COLO668 (cell line): Measurements from ENCODE around the gene NPTX1.

Experiments
- DNase-seq: peaks from one replicate; lab custom pipeline; 2025; ENCODE audit not compliant: unreplicated experiment; lab: John Stamatoyannopoulos, UW

NPTX1 gene

DNA sequence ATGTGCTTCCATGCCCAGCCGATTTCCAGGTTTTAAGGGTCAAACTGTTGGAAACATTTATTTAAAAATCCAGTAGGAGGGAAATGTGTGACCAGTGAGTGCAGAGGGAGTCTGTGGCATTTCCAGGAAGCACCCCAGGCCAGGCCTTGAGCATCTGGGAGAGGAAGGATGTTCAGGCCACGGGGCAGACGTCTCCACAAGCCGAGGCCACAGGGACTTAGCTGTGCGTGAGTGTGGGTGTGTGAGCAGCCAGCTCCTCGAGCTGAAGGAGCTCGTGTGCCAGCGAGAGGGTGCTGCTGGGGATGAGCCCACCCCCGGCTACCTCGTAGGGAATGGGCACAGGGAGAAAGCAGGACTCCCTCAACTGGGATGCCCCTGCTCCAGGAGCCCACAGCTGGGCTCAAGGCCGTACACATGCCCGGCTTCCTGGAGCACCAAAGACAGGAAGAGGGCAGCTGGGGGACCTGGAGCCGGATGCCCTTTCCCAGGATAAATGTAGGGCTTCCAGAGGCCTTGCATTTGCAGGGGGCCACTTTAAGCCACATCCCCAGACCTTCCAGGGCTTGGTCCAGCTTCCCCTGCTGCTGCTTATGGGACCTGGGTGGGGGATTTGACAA lies 12.5 kb downstream of the NPTX1 start:
- DNase-seq: no peak

DNA sequence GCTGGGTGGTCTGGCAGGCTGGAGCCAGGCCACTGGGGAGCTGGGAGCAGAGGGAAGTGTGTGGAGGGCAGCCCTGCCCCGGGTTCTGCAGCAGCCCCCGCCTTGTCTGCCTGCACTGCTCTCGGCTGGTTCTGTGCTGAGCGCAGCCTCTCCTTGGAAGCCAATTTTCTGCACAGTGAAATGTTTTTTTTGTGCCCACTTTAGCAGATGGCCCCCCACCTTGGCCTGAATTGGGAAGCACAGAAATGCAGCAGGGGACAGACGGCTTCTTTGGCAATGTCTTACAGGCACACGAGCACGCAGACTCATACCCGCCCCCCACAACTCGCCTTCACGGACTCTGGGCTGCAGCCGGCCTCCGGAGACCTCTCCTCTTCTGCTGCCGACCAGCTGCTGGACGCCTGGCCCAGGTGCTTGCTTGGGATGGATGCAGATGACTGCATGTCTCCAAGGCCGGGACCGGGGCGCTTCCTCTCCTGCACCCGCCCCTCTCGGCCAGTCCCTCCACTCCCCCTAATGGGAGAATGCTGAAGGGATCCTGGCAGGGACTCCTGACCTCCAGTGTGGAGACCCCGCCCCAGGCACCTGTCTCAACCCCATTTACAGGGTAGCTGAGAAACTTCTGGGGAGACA lies 14.8 kb downstream of the NPTX1 start:
- DNase-seq: no peak

DNA sequence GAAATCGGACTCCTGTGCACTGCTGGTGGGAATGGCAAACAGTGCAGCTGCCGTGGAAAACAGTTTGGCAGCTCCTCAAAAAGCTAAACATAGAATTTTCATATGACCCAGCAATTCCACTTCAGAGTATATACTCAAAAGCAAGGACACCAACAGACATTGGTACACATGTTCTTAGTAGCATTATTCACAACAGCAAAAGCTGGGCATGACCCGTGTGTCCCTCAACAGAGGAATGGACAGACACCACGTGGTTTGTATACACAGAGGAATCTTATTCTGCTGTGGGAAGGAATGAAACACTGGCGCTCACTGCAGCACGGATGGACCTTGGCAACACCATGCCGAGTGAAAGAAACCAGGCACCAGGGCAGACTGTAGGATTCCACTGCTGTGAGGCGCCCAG lies 16.0 kb downstream of the NPTX1 start:
- no peak for DNase-seq

DNA sequence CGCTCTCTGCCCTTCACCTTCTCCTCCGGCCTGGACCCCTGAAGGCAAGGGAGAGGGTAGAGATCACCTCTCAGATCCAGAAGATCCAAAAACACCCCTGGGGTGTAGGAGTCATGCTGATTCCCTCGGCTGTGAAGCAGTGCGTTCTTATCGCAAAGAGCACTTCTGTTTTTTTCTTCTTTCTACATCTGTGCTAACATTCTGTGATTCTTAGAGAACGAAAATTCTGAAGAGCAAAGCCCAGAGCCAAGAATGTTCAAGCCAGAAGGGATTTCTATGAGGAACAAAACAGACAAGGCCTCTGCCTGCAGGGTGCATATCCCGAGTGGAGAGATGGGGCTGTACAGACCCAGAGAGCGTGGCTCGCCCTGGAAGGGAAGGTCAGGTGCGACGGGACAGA lies 17.2 kb downstream of the NPTX1 start:
- DNase-seq: no peak

DNA sequence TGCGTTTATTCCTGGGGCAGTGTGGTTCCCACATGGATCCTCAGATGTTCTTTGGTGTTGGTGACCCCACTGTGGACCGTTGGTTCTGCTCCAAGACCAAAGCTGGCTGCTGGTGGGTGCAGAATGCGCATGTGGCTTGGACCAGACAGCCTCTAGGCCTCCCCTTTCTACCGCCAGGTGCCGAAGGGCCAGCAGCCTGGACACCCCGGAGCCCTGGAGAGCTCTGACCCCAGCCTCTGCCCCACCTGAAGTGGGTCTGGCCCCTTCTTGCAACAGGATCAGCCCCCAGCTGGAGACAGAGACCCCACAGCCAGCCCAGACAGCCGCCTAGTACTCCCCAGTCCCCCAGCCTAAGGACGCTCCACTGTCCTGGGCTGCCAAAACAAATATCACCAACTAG lies 18.4 kb downstream of the NPTX1 start:
- no peak for DNase-seq

DNA sequence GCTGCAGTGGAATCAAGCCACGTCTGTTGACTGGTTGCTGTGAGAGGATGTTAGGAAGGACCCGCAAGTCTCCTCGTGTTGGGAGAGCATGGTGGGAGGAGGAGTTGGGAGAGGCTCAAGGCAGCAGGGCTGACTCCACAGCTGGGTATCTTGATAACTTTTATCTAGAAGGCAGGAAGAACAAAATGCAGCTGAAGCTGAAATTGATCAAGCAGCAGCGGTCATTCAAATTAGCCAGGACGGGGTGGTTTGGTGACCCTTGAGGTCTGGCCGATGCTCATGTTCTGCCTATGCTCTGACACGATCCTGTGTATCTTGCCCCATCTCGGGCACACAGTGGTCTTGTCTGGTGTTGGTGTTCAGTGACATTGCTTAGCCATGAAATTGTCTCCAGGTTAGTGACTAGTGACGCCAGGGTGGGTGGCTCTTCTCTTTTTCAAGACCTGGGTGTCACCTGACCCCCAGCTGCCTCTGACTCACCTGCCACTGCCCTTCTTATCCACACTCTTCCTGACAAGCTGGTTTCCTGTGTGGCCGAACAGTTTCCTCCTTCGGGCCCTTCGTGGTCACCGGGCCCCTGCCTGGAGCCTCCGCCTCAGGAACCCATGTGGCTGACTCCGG lies 19.1 kb downstream of the NPTX1 start:
- DNase-seq: peak; percentile 5

DNA sequence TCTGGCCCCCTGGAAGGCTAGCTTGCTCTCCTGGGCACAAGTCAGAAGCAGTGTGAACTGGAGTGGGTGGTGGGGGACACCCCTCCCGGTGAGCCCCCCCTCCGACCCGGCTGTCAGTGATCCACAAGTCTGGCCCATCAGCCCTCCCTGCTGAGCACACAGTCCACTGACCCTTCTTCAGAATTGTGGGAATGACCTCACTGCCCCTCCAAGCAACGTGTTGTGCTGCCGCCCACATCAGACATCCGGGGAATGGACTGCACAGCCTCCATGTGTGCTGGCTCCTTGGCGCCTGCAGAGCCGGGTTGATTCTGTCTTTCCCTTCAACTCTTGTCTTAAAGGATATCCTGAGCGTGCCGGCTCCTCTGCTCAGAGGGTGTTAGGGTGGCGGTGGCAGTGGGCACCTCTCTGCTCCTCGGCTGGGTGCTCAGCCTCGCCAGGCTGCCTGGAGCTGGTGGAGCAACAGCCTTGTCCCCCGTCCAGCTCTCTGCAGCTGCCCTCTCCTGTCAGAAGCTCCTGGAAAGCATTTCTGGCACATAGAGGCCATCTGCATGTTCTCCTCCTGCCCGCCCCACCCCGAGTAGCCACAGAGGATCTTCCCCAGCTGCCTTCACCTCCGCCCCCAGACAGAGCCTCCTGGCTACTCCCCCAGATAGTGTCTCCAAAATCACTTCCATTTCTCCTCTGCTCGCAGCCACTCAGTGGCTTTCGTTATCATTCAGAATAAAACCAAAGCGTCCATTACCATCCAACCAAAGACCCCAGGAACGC lies 19.8 kb downstream of the NPTX1 start:
- DNase-seq: no peak

DNA sequence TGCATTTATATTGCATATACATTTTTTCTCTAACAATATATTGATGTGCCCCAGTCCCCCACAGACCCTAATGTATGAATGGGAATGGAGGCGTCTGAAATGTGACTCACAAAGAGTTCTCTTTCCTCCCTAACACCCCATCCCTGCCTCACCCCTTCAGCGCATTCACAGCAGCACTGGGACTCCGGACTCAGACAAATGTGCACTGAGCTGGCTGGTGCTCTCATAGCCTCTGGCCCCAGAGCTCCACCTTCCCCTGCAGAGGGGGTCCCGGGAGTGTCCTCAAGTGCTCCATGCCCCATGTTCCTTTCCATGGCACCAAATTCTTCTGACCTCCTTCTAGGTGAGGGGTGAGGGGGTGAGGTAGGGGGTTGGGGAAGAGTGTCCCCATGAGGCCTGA lies 20.6 kb downstream of the NPTX1 start:
- DNase-seq: peak; percentile 14

DNA sequence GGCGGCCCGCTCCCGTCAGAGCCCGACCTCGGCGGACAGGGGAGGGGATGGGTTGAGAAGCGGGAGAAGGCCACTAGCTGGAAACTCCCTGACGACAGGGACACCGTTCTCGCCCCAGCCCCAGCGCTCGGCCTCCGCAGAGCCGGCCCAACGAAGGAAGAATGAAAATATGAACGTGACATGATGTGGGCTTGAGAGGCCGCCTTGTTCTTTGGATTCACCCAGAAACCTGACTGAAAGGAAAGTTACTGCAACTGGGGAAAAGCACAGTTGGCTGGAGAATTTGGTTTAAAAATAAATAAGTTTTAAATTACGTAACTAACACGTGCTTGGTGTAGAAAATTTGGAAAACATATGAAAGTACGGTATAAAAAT lies 21.1 kb downstream of the NPTX1 start:
- peak; percentile 66 for DNase-seq

DNA sequence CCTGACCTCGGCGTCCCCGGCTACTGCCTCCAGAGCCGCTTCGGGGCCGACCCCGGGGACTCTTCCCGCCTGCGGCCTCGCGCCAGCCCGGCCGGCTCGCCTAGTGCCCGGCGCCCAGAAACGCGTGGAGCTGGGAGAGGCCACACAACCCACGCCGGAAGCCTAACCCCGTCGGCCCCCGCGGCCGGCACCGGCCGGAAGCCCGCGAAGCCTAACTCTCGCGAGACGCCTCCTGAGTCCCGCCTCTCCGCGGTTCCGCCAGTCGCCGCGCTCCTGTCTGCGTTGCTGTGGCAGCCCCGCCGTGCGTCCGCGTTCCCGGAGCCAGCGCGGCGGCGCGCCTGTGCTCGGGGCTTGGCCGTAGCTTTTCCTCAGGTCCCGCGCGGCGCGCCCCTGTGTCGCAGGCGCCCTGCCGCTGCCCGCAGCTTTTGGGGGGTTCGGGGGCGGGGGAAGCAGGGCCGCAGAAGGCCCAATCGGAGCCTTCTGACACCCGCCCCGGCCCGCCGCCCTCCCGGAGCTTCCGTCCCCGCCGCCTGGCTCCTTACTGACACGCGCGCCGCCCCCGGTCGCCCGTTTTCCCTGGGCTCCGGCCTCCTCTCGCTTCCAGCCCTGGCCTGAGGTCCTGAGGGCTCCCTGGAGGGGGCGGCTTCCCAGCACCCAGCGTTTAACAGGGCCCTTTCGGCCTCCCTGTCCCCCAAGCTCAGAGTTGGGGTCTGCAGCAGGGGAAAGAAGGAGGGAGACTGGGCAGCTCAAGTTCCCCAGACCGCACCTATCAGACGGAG lies 21.7 kb downstream of the NPTX1 start:
- DNase-seq: peak; percentile 96

DNA sequence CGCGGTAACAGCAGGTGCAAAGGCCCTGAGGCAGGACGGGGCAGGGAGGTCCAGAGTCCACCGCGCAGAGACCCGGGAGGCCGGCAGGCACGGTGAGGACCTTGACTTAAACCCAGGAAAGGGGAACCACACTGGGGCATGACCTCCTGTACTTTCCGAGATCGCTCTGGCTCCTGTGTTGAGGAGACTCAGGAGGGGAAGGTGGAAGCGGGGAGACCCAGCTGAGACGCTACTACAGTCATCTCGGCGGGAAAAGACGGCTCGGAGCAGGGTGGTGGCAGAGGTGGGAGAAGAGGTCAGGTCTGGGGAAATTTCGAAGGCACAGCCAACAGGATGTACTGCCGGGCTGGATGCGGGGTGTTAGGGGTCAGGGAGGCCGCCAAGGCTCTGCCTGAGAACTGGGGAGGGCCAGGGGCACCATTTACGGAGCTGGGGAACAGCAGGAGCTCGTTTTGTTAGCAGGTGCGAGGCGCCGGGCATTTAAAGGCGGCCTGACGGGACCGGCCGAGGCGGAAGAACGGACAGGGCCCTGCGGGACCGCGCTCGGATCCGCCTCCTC lies 22.3 kb downstream of the NPTX1 start:
- DNase-seq: peak; percentile 16

DNA sequence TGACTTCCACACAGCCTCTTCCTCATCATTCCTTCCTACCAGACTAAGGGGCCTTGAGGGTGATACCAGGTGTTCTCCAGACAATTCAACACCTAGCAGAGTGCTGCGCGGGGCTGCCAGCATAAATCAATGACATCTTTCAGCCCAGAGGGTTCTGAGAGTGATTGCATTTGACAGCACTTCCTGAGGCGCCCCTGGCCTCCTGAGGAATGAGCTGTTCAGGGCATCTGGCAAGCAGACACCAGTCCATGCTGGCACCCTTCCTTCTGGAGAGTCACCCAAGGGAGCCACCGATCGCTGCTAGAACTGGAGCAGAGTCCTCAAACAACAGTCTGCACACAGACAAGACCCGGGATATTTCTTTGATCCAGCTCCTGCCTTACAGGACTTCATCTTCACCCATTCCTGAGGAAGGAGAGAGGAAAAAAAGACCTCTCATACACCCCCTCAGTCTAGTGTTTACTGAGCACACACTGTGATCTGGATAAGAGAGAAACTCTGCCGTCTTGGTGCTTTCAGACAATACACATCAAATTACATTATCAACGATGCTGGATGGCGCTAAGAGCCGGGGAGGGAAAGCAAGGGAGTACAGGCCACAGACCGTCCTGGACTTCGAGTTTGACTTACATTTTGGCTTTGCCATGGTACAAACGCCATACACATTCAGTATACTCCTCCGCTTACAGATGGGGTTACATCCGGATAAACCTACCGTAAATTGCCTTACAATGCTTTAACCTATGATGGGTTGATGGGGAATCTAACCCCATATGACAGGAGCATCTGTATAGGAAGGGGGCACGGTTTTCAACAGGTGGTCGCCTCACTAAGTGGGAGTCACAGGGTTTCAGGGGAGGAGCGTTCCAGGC lies 23.0 kb downstream of the NPTX1 start:
- no peak for DNase-seq

DNA sequence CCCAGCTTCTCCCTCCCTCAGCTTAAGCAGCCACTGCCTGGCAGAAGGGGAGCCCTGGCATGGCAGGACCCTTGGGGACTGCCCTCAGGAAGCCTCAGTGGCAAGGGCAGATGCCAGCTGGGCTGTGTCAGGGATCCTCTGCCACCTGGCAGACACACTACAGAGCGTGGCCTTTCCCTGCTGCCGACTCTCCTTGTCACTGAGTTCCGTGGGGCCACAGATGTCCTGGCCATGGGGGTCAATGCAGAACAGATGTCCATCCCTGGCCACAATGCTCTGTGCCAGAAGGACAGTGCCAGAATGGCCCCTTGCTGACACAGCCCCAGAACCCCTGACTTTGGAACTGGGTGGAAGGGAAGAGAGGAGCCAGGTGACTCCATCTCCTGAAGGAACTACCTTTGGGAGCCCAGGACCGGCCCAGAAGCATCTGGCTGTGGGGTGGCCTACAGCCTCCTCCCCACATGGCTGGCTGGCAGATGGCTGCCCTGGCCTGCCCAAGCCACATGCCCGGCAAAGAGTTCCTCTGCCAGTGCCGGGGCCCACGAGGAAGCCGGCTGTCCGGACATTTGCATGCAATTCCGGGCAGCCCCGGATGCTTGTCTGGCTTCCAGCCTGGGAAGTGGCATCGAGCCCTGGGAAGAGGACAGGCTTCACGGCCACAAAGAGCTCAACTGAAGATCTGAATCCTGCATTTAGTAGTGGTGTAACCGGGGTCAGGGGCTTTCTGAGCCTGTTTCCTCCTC lies 24.1 kb downstream of the NPTX1 start:
- no peak for DNase-seq

DNA sequence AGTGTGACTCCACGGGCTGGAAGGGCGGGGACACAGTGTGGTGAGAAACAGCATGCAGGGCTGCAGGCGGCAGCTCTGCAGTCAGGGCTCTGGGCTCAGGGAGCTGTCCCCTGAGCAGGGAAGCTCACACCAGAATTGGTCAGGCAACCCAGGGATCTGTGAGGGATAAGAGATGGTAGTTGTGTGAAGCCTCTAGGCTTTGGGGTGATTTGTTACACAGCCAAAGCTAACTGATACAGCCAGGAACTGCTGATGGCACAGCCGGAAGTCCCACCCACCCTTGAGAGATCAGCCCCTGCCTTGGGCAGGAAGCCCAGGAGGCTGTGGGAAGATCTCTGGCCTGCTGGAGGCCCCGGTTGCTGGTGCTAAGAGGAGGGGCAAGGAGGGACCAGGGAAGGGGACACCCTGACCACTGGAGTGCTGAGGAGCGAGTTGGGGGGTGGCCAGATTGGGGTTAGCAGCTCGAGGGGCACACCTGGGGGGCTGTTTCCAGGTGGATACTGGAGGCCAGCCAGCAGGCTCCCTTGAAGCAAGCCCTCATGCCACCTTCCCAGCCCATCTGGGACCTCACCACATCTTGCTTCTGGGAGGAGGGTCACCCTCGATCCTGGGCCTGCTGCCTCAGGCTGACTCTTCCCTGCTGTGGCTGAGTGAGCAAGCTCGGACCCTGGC lies 25.2 kb downstream of the NPTX1 start:
- no peak for DNase-seq

DNA sequence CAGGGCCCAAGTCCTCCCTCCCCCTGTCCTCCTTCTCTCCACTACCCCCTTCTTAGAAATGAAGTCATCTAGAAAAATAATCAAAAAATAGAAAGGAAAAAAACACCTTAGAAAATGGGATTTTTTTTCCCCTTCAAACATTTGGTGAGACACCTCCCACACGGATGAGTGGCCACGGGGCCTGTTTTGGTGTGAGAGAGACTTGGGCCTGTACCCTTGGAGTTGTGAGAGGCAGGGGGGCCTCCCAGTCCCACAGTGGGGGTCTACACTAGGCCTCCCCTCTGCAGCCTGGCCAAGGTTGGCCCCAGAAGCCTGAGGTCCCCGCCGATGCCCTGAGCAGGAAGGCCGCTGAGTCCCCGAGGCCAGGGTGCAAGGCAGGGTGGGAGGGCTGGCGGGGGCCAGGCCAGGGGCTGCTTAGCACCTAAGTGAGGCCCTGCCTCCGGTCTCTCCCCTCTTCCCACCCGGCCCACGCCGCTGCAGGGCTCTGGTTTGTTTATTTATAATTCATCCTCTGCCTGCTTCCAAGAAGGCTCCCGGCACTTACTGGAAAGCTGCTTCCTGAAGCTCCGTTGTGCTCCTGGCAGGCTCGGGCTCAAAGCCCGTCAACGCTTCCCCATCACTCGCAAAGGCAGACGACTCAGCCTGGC lies 26.4 kb downstream of the NPTX1 start:
- DNase-seq: no peak

DNA sequence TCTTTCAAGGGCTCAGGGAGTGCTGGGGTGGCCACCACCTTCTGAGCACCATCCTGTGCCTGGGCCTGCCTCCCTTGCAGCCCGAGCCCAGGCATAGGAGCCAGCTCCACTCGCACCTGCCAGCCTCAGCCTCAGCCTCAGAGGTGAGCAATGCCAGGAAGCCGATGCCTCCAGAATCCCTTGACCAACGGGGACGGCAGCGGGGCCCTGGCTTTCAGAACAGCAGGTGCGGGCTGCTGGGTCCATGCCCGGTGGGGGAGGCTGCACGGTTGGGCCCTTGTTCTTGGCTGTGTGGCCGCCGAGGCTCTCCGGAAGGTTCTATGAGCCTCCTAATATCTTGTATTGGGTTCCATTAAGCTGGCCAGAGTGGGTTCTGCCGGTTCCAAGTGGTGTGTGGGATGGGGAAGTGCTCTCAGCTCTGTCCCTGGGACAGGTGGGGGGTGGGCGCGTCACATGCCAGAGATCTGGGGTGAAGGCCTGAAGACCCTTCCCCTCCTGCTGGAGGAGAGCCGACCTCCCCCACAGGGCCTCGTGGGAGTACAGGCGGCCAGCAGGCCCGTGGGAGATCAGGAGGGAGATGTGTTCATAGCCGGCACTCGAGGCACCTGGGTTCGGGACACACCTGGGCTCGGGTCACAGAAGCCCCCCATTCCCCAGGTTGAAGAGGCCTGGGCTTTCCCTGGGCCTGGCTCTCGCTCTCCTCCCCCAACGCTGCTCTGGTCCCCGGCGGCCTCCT lies 27.0 kb downstream of the NPTX1 start:
- peak; percentile 53 for DNase-seq

DNA sequence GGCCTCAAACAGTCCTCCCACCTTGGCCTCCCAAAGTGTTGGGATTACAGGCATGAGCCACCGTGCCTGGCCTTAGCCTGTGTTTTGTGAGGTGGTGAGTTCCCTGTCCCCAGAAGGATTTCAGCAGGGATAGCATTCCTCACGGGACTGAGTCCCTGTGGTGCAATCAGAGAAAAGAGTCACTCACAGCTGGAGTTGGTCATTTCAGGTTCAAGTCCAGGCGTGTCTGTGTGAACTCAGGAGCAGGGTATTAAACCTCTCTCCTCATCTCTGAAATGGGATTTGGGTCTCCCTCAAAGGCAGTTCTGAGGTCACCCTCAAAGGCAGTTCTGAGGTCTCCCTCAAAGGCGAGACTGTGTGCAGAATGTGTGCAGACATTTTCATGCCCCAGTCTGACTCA lies 28.6 kb downstream of the NPTX1 start:
- no peak for DNase-seq
